ENCODE measurements around the gene CRYAB.

Gene CRYAB

DNA sequence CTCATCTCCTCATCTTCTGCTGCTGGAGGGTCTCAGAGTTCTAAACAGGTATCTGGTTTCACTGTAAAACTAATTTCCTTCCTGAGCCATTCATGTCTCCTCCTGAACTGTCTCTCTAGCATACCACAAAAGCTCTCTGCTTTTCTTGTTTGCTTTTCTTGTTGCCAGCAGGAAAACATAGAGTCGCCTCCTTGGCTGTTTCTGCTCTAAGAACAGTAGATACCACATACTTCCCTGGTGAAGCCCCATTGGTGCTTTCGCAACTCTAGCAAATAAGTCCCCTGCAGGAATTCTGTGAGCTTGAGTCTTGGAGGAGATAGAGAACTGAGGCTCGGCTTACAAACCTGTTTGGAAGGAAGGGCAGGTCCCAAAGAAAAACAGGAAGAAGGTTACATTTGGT, 32.6 kb upstream of the CRYAB start:
- no peaks in the 10 kb centered on the region for H3K79me2 ChIP-seq (ENCODE audit: insufficient read depth, low read length)
- no peak overlapping the region for H2AFZ ChIP-seq (ENCODE audit: low read depth, low read length)
- ATAC-seq (ENCODE audit: insufficient read depth, low read depth), result no peak
- no peaks in the 10 kb centered on the region for H3K4me1 ChIP-seq (ENCODE audit: insufficient read depth, low read length)
- H3K36me3 ChIP-seq (ENCODE audit: insufficient read depth, low read length), result no peaks in the 10 kb centered on the region
- H3K4me3 ChIP-seq (ENCODE audit: low read depth in 1 of 2, low read length in 2 of 2), result no peak overlapping the region
- no peaks in the 10 kb centered on the region for H3K9me3 ChIP-seq (ENCODE audit: insufficient read depth, low read length, severe bottlenecking)
- no peaks in the 10 kb centered on the region for H3K27me3 ChIP-seq (ENCODE audit: insufficient read depth, low read length, poor library complexity)
- H4K20me1 ChIP-seq (ENCODE audit: insufficient read depth, low read length), result no peaks in the 10 kb centered on the region
- H3K9ac ChIP-seq (ENCODE audit: low read depth, low read length), result no peak overlapping the region
- no peak overlapping the region for H3K4me2 ChIP-seq (ENCODE audit: insufficient read depth, low read length)
- H3K27ac ChIP-seq (ENCODE audit: low read length), result no peak overlapping the region
- DNase-seq, result no peak
- TF ChIP-seq EZH2 (IDR thresholded peaks at IDR 0.05; ENCODE audit: borderline replicate concordance, low read depth, low read length, severe bottlenecking), result no peak
- TF ChIP-seq, protein P1, sequence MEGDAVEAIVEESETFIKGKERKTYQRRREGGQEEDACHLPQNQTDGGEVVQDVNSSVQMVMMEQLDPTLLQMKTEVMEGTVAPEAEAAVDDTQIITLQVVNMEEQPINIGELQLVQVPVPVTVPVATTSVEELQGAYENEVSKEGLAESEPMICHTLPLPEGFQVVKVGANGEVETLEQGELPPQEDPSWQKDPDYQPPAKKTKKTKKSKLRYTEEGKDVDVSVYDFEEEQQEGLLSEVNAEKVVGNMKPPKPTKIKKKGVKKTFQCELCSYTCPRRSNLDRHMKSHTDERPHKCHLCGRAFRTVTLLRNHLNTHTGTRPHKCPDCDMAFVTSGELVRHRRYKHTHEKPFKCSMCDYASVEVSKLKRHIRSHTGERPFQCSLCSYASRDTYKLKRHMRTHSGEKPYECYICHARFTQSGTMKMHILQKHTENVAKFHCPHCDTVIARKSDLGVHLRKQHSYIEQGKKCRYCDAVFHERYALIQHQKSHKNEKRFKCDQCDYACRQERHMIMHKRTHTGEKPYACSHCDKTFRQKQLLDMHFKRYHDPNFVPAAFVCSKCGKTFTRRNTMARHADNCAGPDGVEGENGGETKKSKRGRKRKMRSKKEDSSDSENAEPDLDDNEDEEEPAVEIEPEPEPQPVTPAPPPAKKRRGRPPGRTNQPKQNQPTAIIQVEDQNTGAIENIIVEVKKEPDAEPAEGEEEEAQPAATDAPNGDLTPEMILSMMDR (IDR thresholded peaks at IDR 0.05; ENCODE audit: borderline replicate concordance, extremely low read depth, low read length, poor library complexity, severe bottlenecking), result no peak

DNA sequence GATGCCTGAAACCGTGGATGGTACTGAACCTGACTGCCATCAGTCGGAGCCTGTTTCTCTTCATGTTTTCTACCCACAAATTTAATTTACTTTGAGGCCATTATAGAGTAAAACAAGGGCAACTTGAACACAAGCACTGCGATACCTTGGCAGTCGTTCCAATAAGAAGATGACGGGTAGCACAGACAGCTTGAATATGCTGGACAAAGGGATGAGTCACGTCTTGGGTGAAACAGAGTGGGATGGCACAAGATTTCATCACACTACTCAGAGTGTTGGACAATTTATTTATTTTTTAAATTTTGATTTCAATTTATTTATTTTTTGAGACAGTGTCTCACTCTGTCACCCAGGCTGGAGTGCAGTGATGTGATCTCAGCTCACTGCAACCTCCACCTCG, 31.3 kb upstream of the CRYAB start:
- Histone ChIP-seq H2AFZ (ENCODE audit: low read depth, low read length) (no peak overlapping the region), H4K20me1 (ENCODE audit: insufficient read depth, low read length) (no peaks in the 10 kb centered on the region), H3K9ac (ENCODE audit: low read depth, low read length) (no peak overlapping the region), H3K4me1 (ENCODE audit: insufficient read depth, low read length) (0 out of 2 replicates have a peak, but pooled peaks cover 2% of the 10 kb centered on the region), H3K36me3 (ENCODE audit: insufficient read depth, low read length) (no peaks in the 10 kb centered on the region), H3K79me2 (ENCODE audit: insufficient read depth, low read length) (no peaks in the 10 kb centered on the region), H3K4me3 (ENCODE audit: low read depth in 1 of 2, low read length in 2 of 2) (no peak overlapping the region), H3K9me3 (ENCODE audit: insufficient read depth, low read length, severe bottlenecking) (no peaks in the 10 kb centered on the region), H3K4me2 (ENCODE audit: insufficient read depth, low read length) (no peak overlapping the region), H3K27me3 (ENCODE audit: insufficient read depth, low read length, poor library complexity) (no peaks in the 10 kb centered on the region), H3K27ac (ENCODE audit: low read length) (no peak overlapping the region)
- ATAC-seq (ENCODE audit: insufficient read depth, low read depth) (no peak), DNase-seq (no peak)
- no peak for TF ChIP-seq EZH2 (IDR thresholded peaks at IDR 0.05; ENCODE audit: borderline replicate concordance, low read depth, low read length, severe bottlenecking)
- TF ChIP-seq, protein P1 (IDR thresholded peaks at IDR 0.05; ENCODE audit: borderline replicate concordance, extremely low read depth, low read length, poor library complexity, severe bottlenecking), result no peak

GRCh38 chr11:111941963-111942362, 30.4 kb upstream of the CRYAB start:
- Histone ChIP-seq H3K4me3 (ENCODE audit: low read depth in 1 of 2, low read length in 2 of 2) (no peak overlapping the region), H3K9ac (ENCODE audit: low read depth, low read length) (no peak overlapping the region), H3K27ac (ENCODE audit: low read length) (no peak overlapping the region), H3K4me1 (ENCODE audit: insufficient read depth, low read length) (peaks cover 11% of the 10 kb centered on the region), H3K79me2 (ENCODE audit: insufficient read depth, low read length) (no peaks in the 10 kb centered on the region), H3K9me3 (ENCODE audit: insufficient read depth, low read length, severe bottlenecking) (no peaks in the 10 kb centered on the region), H3K36me3 (ENCODE audit: insufficient read depth, low read length) (no peaks in the 10 kb centered on the region), H3K27me3 (ENCODE audit: insufficient read depth, low read length, poor library complexity) (no peaks in the 10 kb centered on the region), H3K4me2 (ENCODE audit: insufficient read depth, low read length) (no peak overlapping the region), H4K20me1 (ENCODE audit: insufficient read depth, low read length) (no peaks in the 10 kb centered on the region), H2AFZ (ENCODE audit: low read depth, low read length) (no peak overlapping the region)
- no peak for ATAC-seq (ENCODE audit: insufficient read depth, low read depth)
- no peak for DNase-seq
- TF ChIP-seq, protein P1 (IDR thresholded peaks at IDR 0.05; ENCODE audit: borderline replicate concordance, extremely low read depth, low read length, poor library complexity, severe bottlenecking), result no peak
- no peak for TF ChIP-seq EZH2 (IDR thresholded peaks at IDR 0.05; ENCODE audit: borderline replicate concordance, low read depth, low read length, severe bottlenecking)

All from DND-41 (cell line).